HepG2 (cell line): ENCODE results near the gene ELL. TPM values are rescaled to one million over a fixed set of nuclear protein-coding genes. Genes with fewer than 3 reads are reported as not detected.

Experiments
- DNMT3B ChIP-seq: conservative IDR thresholded peaks from 2 replicates; pipeline ENCODE4 v1.6.1; 2016; ENCODE audit warnings: missing biosample characterization, control low read depth
- FOSL2 ChIP-seq: sonication (generic); formaldehyde crosslinking; IDR thresholded peaks from 2 replicates; pipeline ENCODE4 v1.4.0; 2020; ENCODE audit warnings: missing genetic modification reagents
- FOXC1 ChIP-seq: sonication (generic); formaldehyde crosslinking; IDR thresholded peaks from 2 replicates; pipeline ENCODE4 v1.8.0; 2022; ENCODE audit warnings: mild to moderate bottlenecking, missing genetic modification reagents, borderline replicate concordance
- FOXP1 ChIP-seq, 2 experiments: fragments of 450-650 bp in 1 of 2; IDR thresholded peaks; 2 replicates each; pipeline ENCODE4 v1.6.1; 2017 to 2018; ENCODE audit warnings: antibody characterized with exemption in 1 of 2
- GFI1 ChIP-seq: sonication (generic); formaldehyde crosslinking; IDR thresholded peaks from 2 replicates; pipeline ENCODE4 v1.5.0; 2020; ENCODE audit warnings: missing genetic modification reagents, mild to moderate bottlenecking, borderline replicate concordance
- HOXA9 ChIP-seq: sonication (generic); formaldehyde crosslinking; IDR thresholded peaks from 2 replicates; pipeline ENCODE4 v1.8.1; 2022; ENCODE audit warnings: missing genetic modification reagents, mild to moderate bottlenecking, moderate library complexity, borderline replicate concordance
- MAX ChIP-seq: IDR thresholded peaks from 2 replicates; pipeline ENCODE4 v1.6.1; 2012; ENCODE audit warnings: inconsistent platforms
- PITX1 ChIP-seq: sonication (generic); formaldehyde crosslinking; IDR thresholded peaks from 2 replicates; pipeline ENCODE4 v1.5.1; 2020; ENCODE audit warnings: mild to moderate bottlenecking, missing genetic modification reagents
- RERE ChIP-seq: IDR thresholded peaks from 2 replicates; pipeline ENCODE4 v1.6.1; 2016; ENCODE audit warnings: low read depth, missing genetic modification reagents, missing compliant biosample characterization
- SALL1 ChIP-seq: sonication (generic); formaldehyde crosslinking; IDR thresholded peaks from 2 replicates; pipeline ENCODE4 v1.8.0; 2022; ENCODE audit warnings: mild to moderate bottlenecking, missing genetic modification reagents
- ZNF232 ChIP-seq: sonication (generic); formaldehyde crosslinking; IDR thresholded peaks from 2 replicates; pipeline ENCODE4 v1.4.0; 2020; ENCODE audit warnings: missing genetic modification reagents, borderline replicate concordance
- ZNF33A ChIP-seq: sonication (generic); formaldehyde crosslinking; IDR thresholded peaks from 2 replicates; pipeline ENCODE4 v1.5.1; 2020; ENCODE audit warnings: missing genetic modification reagents, mild to moderate bottlenecking, moderate library complexity, borderline replicate concordance
- ZNF441 ChIP-seq: sonication (generic); formaldehyde crosslinking; IDR thresholded peaks from 2 replicates; pipeline ENCODE4 v1.7.0; 2021; ENCODE audit warnings: missing genetic modification reagents, borderline replicate concordance
- ZNF501 ChIP-seq: sonication (generic); formaldehyde crosslinking; IDR thresholded peaks from 2 replicates; pipeline ENCODE4 v1.5.1; 2020; ENCODE audit warnings: mild to moderate bottlenecking, moderate library complexity, missing genetic modification reagents
- ZNF570 ChIP-seq: sonication (generic); formaldehyde crosslinking; IDR thresholded peaks from 2 replicates; pipeline ENCODE4 v1.4.0; 2020; ENCODE audit warnings: mild to moderate bottlenecking, missing genetic modification reagents, borderline replicate concordance
- ZNF646 ChIP-seq: sonication (generic); formaldehyde crosslinking; IDR thresholded peaks from 2 replicates; pipeline ENCODE4 v1.9.0; 2021; ENCODE audit warnings: mild to moderate bottlenecking, missing genetic modification reagents
- polyA plus RNA-seq, 8 experiments: library from polyadenylated mRNA; depleted of rRNA in 3 of 8; stranded (reverse) in 7 of 8; unstranded in 1 of 8; fragments of >200 nt; fragmentation: Illumina TruSeq in 4 of 8; extraction: Trizol in 4 of 8; gene quantifications; 2 replicates each; pipeline versions ENCODE4 v1.2.1 to v1.2.3, GENCODE V29; 2011 to 2016; ENCODE audit warnings: low read depth in 4 of 8, missing spikeins in 1 of 8, mixed read lengths in 1 of 8; ENCODE audit not compliant: insufficient read depth in 1 of 8
- total RNA-seq, 5 experiments: library from RNA; depleted of rRNA; stranded (reverse); fragments of >200 nt; fragmentation: Illumina TruSeq; extraction: Trizol; gene quantifications; 2 replicates each; pipeline ENCODE4 v1.2.3, GENCODE V29; 2016; ENCODE audit warnings: low read depth in 1 of 5

The ELL gene
- total and polyA plus RNA-seq, 2 of the 13 experiments (the other 11 are each of a cell fraction or from before 2014, with no cell fraction given): 3.7 to 5.4 TPM

GRCh38 chr19:18518639-18519038 lies 3.2 kb downstream of the ELL start (continued):
- no peak for TF ChIP-seq RERE
- TF ChIP-seq FOXP1 (IDR thresholded peaks at IDR 0.05): no peak
- peak; percentile 64 for TF ChIP-seq FOXP1 (CRISPR knock-in tag; IDR thresholded peaks at IDR 0.05)
- TF ChIP-seq ZNF501 (CRISPR knock-in tag): no peak
- TF ChIP-seq ZNF646 (CRISPR knock-in tag): no peak
- peak; percentile 69 for TF ChIP-seq SALL1 (CRISPR knock-in tag)
- TF ChIP-seq ZNF441 (CRISPR knock-in tag): no peak
- TF ChIP-seq ZNF570 (CRISPR knock-in tag): no peak
- peak; percentile 72 for TF ChIP-seq MAX
- TF ChIP-seq HOXA9: no peak
- peak; percentile 37; the same call in 1 of the 2 replicates for TF ChIP-seq GFI1 (CRISPR knock-in tag)
- TF ChIP-seq ZNF232 (CRISPR knock-in tag): no peak; the same call in 1 of the 2 replicates
- peak; percentile 60 for TF ChIP-seq FOSL2 (CRISPR knock-in tag)
- TF ChIP-seq ZNF33A: no peak
- TF ChIP-seq DNMT3B (CRISPR knock-in tag): no peak
- 0 out of 2 replicates have a peak, but pooled peaks have one; percentile 46 for TF ChIP-seq PITX1 (CRISPR knock-in tag)
- TF ChIP-seq FOXC1 (CRISPR knock-in tag): no peak
